ENCODE results near the gene FAM107B. TPM values are rescaled to one million over a fixed set of nuclear protein-coding genes. Genes with fewer than 3 reads are reported as not detected.

The FAM107B gene
- total RNA-seq, 6 experiments from 2014 or later: 18.7 to 43.8 (median 40.0) TPM

DNA sequence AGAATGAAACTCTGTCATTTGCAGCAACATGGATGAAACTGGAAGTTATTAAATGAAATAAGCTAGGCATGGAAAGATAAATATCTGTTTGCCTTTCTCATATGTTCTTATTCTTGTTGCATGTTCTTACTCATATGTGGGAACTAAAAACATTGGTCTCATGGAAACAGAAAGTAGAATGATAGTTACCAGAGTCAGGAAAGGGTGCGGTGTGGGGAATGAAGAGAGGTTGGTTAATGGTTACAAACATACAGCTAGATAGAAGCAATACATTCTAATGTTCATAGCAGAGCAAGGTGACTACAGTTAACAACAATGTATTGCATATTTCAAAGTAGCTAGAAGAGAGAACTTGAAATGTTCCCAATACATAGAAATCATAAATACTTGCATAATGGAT is 105.1 kb downstream of the FAM107B start:
- DNase-seq: no peak
- Mint-ChIP-seq H3K9me3 (no peaks in the 10 kb centered on the region; the same call in 1 of the 2 replicates), H3K27me3 (ENCODE audit: insufficient read depth) (peaks cover 22% of the 10 kb centered on the region), H3K36me3 (ENCODE audit: low read depth) (no peaks in the 10 kb centered on the region), H3K4me1 (ENCODE audit: low read depth) (peaks cover 19% of the 10 kb centered on the region), H3K27ac (no peak overlapping the region), H3K4me3 (no peak overlapping the region)
- TF ChIP-seq, protein P1, sequence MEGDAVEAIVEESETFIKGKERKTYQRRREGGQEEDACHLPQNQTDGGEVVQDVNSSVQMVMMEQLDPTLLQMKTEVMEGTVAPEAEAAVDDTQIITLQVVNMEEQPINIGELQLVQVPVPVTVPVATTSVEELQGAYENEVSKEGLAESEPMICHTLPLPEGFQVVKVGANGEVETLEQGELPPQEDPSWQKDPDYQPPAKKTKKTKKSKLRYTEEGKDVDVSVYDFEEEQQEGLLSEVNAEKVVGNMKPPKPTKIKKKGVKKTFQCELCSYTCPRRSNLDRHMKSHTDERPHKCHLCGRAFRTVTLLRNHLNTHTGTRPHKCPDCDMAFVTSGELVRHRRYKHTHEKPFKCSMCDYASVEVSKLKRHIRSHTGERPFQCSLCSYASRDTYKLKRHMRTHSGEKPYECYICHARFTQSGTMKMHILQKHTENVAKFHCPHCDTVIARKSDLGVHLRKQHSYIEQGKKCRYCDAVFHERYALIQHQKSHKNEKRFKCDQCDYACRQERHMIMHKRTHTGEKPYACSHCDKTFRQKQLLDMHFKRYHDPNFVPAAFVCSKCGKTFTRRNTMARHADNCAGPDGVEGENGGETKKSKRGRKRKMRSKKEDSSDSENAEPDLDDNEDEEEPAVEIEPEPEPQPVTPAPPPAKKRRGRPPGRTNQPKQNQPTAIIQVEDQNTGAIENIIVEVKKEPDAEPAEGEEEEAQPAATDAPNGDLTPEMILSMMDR (IDR thresholded peaks at IDR 0.05): no peak

DNA sequence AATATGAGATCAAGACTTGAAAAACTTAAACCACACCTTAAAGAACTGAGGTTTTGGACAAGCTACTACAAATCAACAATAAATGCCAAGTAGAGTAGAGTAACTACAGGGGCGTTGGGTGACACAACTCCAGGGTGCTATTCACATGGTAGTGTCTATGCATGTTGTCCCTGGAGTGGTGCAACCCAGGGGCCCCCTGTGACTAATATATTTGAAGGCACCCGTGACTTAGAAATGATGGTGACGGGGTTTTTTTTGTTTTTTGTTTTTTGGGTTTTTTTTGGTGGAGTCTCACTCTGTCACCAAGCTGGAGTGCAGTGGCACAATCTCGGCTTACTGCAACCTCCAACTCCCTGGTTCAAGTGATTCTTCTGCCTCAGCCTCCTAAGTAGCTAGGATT is 106.9 kb downstream of the FAM107B start:
- TF ChIP-seq, protein P1 (IDR thresholded peaks at IDR 0.05): no peak
- DNase-seq: no peak
- no peak overlapping the region for H3K4me3 Mint-ChIP-seq
- H3K4me1 Mint-ChIP-seq (ENCODE audit: low read depth): peaks cover 19% of the 10 kb centered on the region
- no peaks in the 10 kb centered on the region for H3K36me3 Mint-ChIP-seq (ENCODE audit: low read depth)
- peaks cover 15% of the 10 kb centered on the region for H3K27me3 Mint-ChIP-seq (ENCODE audit: insufficient read depth)
- H3K27ac Mint-ChIP-seq: no peak overlapping the region
- H3K9me3 Mint-ChIP-seq: no peaks in the 10 kb centered on the region; the same call in 1 of the 2 replicates

DNA sequence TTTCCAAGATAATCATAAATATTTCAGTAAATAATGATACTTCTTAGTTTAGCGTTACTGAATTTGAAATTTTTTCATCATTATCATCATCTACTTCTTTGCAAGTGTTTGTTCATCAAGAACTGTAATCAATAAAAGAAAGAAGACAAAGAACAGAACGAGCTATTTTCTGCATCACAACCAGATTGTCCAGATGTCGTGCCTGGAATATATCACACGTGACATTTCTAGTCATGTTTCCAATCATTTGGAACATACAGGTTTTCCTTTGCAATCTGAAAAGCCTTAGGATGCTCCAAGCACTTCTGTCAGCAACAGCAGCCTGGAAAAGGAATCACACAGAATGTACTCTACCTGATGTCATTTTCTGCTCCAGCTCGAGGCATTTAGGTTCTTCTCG is 107.4 kb downstream of the FAM107B start:
- peaks cover 19% of the 10 kb centered on the region for H3K4me1 Mint-ChIP-seq (ENCODE audit: low read depth)
- TF ChIP-seq, protein P1 (IDR thresholded peaks at IDR 0.05): no peak
- DNase-seq: no peak

DNA sequence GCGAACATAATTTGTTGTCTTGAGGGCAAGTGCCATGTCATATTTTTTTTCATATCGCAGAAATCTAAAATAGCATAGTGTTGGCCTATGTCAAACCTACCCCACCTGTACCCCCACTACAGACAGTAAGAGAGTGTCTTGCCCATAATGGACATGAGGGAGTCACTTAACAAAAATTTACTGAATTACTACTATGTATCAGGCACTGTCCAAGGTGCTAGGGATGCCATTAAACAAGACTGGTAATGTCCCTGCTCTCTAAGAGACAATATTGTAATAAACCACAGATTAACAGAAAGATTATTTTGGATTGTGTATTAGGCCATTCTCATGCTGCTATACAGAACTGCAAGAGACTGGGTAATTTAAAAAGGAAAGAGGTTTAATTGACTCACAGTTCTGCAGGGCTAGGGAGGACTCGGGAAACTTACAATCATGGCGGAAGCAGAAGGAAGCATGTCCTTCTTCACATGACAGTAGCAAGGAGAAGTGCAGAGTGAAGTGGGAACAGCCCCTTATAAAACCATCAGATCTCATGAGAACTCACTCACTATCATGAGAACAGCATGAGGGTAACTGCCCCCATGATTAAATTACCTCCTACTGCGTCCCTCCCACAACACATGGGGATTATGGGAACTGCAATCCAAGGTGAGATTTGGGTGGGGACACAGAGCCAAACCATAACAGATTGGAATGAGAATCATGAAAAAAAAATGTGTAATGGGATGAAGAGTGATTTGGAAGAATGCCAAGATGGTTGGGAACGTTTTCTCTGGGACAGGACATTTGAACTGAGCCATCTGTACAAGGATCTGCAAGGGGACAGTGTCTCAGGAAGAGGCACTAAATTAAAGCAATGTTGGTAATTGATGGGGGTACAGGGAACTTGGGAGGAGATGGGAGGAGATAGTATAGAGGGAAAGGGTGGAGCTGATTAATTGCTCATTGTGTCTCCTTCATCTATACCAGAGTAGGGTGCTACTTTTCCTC is 108.5 kb downstream of the FAM107B start:
- no peaks in the 10 kb centered on the region for H3K36me3 Mint-ChIP-seq (ENCODE audit: low read depth)
- no peak overlapping the region for H3K4me3 Mint-ChIP-seq
- H3K4me1 Mint-ChIP-seq (ENCODE audit: low read depth): peaks cover 17% of the 10 kb centered on the region
- no peak overlapping the region for H3K27ac Mint-ChIP-seq
- TF ChIP-seq, protein P1 (IDR thresholded peaks at IDR 0.05): no peak
- H3K9me3 Mint-ChIP-seq: no peaks in the 10 kb centered on the region; the same call in 1 of the 2 replicates
- no peak for DNase-seq
- peaks cover 25% of the 10 kb centered on the region for H3K27me3 Mint-ChIP-seq (ENCODE audit: insufficient read depth)

More for the DNA sequence above, 107.4 kb downstream of the FAM107B start:
- Mint-ChIP-seq H3K36me3 (ENCODE audit: low read depth) (no peaks in the 10 kb centered on the region), H3K4me3 (no peak overlapping the region), H3K27ac (no peak overlapping the region), H3K27me3 (ENCODE audit: insufficient read depth) (peaks cover 20% of the 10 kb centered on the region), H3K9me3 (no peaks in the 10 kb centered on the region; the same call in 1 of the 2 replicates)

DNA sequence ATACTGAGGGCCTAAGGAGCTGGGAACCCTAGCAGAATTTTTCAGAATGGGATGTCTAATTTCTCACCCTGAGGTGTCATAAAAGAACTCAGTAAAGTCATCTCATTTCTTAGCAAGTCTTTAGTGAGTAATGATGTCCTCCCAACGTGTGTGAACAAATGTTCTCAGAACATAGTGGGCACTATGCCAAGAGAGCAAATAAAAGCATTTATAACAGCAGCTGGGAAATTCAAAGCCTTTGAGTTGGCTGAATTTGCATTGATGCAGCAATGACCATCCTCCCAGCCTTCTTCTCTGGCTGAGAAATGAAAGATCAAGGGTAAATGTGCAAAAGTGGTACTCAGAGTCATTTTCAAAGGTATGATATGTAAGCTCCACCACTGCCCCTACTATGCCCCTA is 109.4 kb downstream of the FAM107B start:
- Mint-ChIP-seq H3K9me3 (no peaks in the 10 kb centered on the region; the same call in 1 of the 2 replicates), H3K4me1 (ENCODE audit: low read depth) (peaks cover 9% of the 10 kb centered on the region), H3K36me3 (ENCODE audit: low read depth) (no peaks in the 10 kb centered on the region), H3K27me3 (ENCODE audit: insufficient read depth) (peaks cover 28% of the 10 kb centered on the region), H3K4me3 (no peak overlapping the region), H3K27ac (no peak overlapping the region)
- TF ChIP-seq, protein P1 (IDR thresholded peaks at IDR 0.05): no peak
- no peak for DNase-seq
